Karpas-422 (cell line): Measurements from ENCODE around the gene MRPL2. TPM values are rescaled to one million over a fixed set of nuclear protein-coding genes. Genes with fewer than 3 reads are reported as not detected.

Experiments
- DNase-seq: peaks from one replicate; pipeline ENCODE4 v3.0.0-alpha.2; 2015
- H2AFZ ChIP-seq: fragments of 200-600 bp; sonication (generic); 2 replicates; pipeline ENCODE4 v1.6.1; 2014; ENCODE audit warnings: antibody characterized with exemption, low read length, mixed read lengths
- H3K27ac ChIP-seq: fragments of 200-600 bp; sonication (generic); 2 replicates; pipeline ENCODE4 v1.5.1; 2014; ENCODE audit warnings: mild to moderate bottlenecking, low read length, moderate library complexity
- H3K27me3 ChIP-seq: fragments of 200-600 bp; sonication (generic); 2 replicates; pipeline ENCODE4 v1.6.1; 2014; ENCODE audit warnings: low read length, mixed read lengths
- H3K36me3 ChIP-seq: fragments of 200-600 bp; sonication (generic); 2 replicates; pipeline ENCODE4 v1.6.1; 2014; ENCODE audit warnings: low read length, mixed read lengths; ENCODE audit not compliant: insufficient read depth
- H3K4me1 ChIP-seq: fragments of 200-600 bp; sonication (generic); 2 replicates; pipeline ENCODE4 v1.6.1; 2014; ENCODE audit warnings: mild to moderate bottlenecking, low read length, mixed read lengths
- H3K4me2 ChIP-seq: fragments of 200-600 bp; sonication (generic); 2 replicates; pipeline ENCODE4 v1.6.1; 2014; ENCODE audit warnings: low read length, low read depth, mild to moderate bottlenecking; ENCODE audit not compliant: poor library complexity, severe bottlenecking
- H3K4me3 ChIP-seq: fragments of 200-600 bp; sonication (generic); 2 replicates; pipeline ENCODE4 v1.5.1; 2014; ENCODE audit warnings: mild to moderate bottlenecking, antibody characterized with exemption, low read length, mixed read lengths
- H3K79me2 ChIP-seq: fragments of 200-600 bp; sonication (generic); 2 replicates; pipeline ENCODE4 v1.6.1; 2014; ENCODE audit warnings: mild to moderate bottlenecking, low read length, mixed read lengths
- H3K9ac ChIP-seq: fragments of 200-600 bp; sonication (generic); 2 replicates; pipeline ENCODE4 v1.6.0; 2014; ENCODE audit warnings: low read length
- H3K9me2 ChIP-seq: fragments of 200-600 bp; sonication (generic), shearing (Covaris generic); replicated peaks from 2 replicates; pipeline ENCODE4 v1.6.0; 2014; ENCODE audit warnings: mild to moderate bottlenecking, low read length, moderate library complexity; ENCODE audit not compliant: insufficient read depth
- H3K9me3 ChIP-seq: fragments of 300-700, 200-600 bp; sonication (generic); 2 replicates; pipeline ENCODE4 v1.6.1; 2014; ENCODE audit warnings: low read length, mixed read lengths
- H4K20me1 ChIP-seq: fragments of 200-600 bp; sonication (generic); 2 replicates; pipeline ENCODE4 v1.6.1; 2014; ENCODE audit warnings: mild to moderate bottlenecking, antibody characterized with exemption, low read length, low read depth; ENCODE audit not compliant: insufficient read depth
- total RNA-seq: library from RNA; depleted of rRNA; stranded (reverse); fragments of >200 nt; shearing (Covaris generic); gene quantifications from 2 replicates; pipeline ENCODE4 v1.2.3, GENCODE V29; 2014; ENCODE audit warnings: low replicate concordance; rRNA removed

MRPL2 gene
- total RNA-seq, 1 experiment from 2014 or later = 21.3 TPM

- Histone ChIP-seq H4K20me1 (no peaks in the 10 kb centered on the region), H2AFZ (no peak overlapping the region), H3K27me3 (no peaks in the 10 kb centered on the region), H3K4me1 (peaks cover 10% of the 10 kb centered on the region), H3K4me2 (no peak overlapping the region), H3K9me2 (no peaks in the 10 kb centered on the region), H3K4me3 (no peak overlapping the region), H3K9ac (no peak overlapping the region), H3K79me2 (peaks cover 15% of the 10 kb centered on the region), H3K36me3 (0 out of 2 replicates have a peak, but pooled peaks cover 14% of the 10 kb centered on the region), H3K27ac (no peak overlapping the region), H3K9me3 (no peaks in the 10 kb centered on the region)
- DNase-seq = peak; percentile 32
Observed at GRCh38 chr6:43007126-43007525, 52.1 kb downstream of the MRPL2 start.

GRCh38 chr6:43006251-43006650, 53.0 kb downstream of the MRPL2 start:
- Histone ChIP-seq H3K4me1 (peaks cover 3% of the 10 kb centered on the region; the same call in 1 of the 2 replicates), H3K4me2 (no peak overlapping the region), H3K27ac (no peak overlapping the region), H3K79me2 (peaks cover 8% of the 10 kb centered on the region; the same call in 1 of the 2 replicates), H3K36me3 (0 out of 2 replicates have a peak, but pooled peaks cover 8% of the 10 kb centered on the region), H3K9me2 (no peaks in the 10 kb centered on the region), H3K9me3 (no peaks in the 10 kb centered on the region), H3K9ac (no peak overlapping the region), H3K4me3 (no peak overlapping the region), H3K27me3 (no peaks in the 10 kb centered on the region), H2AFZ (no peak overlapping the region), H4K20me1 (no peaks in the 10 kb centered on the region)
- DNase-seq = no peak

GRCh38 chr6:43005844-43006243, 53.4 kb downstream of the MRPL2 start:
- no peak overlapping the region for H3K4me2 ChIP-seq
- H3K9me2 ChIP-seq = no peaks in the 10 kb centered on the region
- 0 out of 2 replicates have a peak, but pooled peaks cover 7% of the 10 kb centered on the region for H3K36me3 ChIP-seq
- H4K20me1 ChIP-seq = no peaks in the 10 kb centered on the region
- DNase-seq = peak; percentile 38
- no peak overlapping the region for H3K27ac ChIP-seq
- H3K9ac ChIP-seq = no peak overlapping the region
- H3K4me3 ChIP-seq = no peak overlapping the region
- no peaks in the 10 kb centered on the region for H3K27me3 ChIP-seq
- peaks cover 3% of the 10 kb centered on the region; the same call in 1 of the 2 replicates for H3K4me1 ChIP-seq
- H3K79me2 ChIP-seq = peaks cover 8% of the 10 kb centered on the region; the same call in 1 of the 2 replicates
- H3K9me3 ChIP-seq = no peaks in the 10 kb centered on the region
- H2AFZ ChIP-seq = no peak overlapping the region

Other genes starting within 250 kb of the MRPL2 start
- gene RPL7L1, start 179.8 kb downstream of the MRPL2 start, total RNA-seq = 97.6 and 104 TPM in 2 replicates
- not detected in 2 replicates for gene PTCRA, start 143.4 kb downstream of the MRPL2 start, total RNA-seq
- 33.7 and 65.4 TPM in 2 replicates for gene CNPY3, start 130.0 kb downstream of the MRPL2 start, total RNA-seq
- 0.48 and 0.76 TPM in 2 replicates for gene GNMT, start 98.7 kb downstream of the MRPL2 start, total RNA-seq
- 16.7 and 34.2 TPM in 2 replicates for gene PEX6, start 80.3 kb downstream of the MRPL2 start, total RNA-seq
- gene PPP2R5D, start 74.9 kb downstream of the MRPL2 start, total RNA-seq = 34.8 and 39.8 TPM in 2 replicates
- 51.7 and 113 TPM in 2 replicates for gene MEA1, start 45.5 kb downstream of the MRPL2 start, total RNA-seq
- gene KLHDC3, start 45.2 kb downstream of the MRPL2 start, total RNA-seq = 53.7 and 81.1 TPM in 2 replicates
- gene RRP36, start 37.8 kb downstream of the MRPL2 start, total RNA-seq = 31.5 and 46.2 TPM in 2 replicates
- gene CUL7, start 5.6 kb downstream of the MRPL2 start, total RNA-seq = 20.2 and 22.2 TPM in 2 replicates
- gene KLC4, start 197 bp upstream of the MRPL2 start, total RNA-seq = 13.8 and 29.3 TPM in 2 replicates
- 3.3 and 5.3 TPM in 2 replicates for gene PTK7, start 16.9 kb upstream of the MRPL2 start, total RNA-seq
- gene SRF, start 111.8 kb upstream of the MRPL2 start, total RNA-seq = 27.4 and 42.5 TPM in 2 replicates
- gene CUL9, start 122.8 kb upstream of the MRPL2 start, total RNA-seq = 34.9 and 64.6 TPM in 2 replicates
- 59.0 and 157 TPM in 2 replicates for gene DNPH1, start 170.0 kb upstream of the MRPL2 start, total RNA-seq
- 0.34 and 1.2 TPM in 2 replicates for gene TTBK1, start 184.0 kb upstream of the MRPL2 start, total RNA-seq
- not detected in 2 replicates for gene SLC22A7, start 238.8 kb upstream of the MRPL2 start, total RNA-seq
- 55.0 and 56.8 TPM in 2 replicates for gene CRIP3, start 249.4 kb upstream of the MRPL2 start, total RNA-seq